ENCODE measurements around the gene MAPK6. TPM values are rescaled to one million over a fixed set of nuclear protein-coding genes. Genes with fewer than 3 reads are reported as not detected.

MAPK6 gene
- 10 to 100 TPM; 20.8 to 32.2 (median 22.0) TPM for total RNA-seq

GRCh38 chr15:52018693-52019393, at the start of gene MAPK6:
Gene MAPK6 (plus strand): TSS chr15:52019219. CDS start chr15:52046461, 27,242 bp downstream.
- H3K27me3 ChIP-seq: no peaks in the 10 kb centered on the region
- no peaks in the 10 kb centered on the region for H3K36me3 ChIP-seq
- peak within 1 kb of the TSS; percentile 63 to 78 (median 64) for H3K4me3 ChIP-seq
- H3K27ac ChIP-seq: peak within 1 kb of the TSS; percentile 97
- peak; percentile 93 for DNase-seq (ENCODE audit: low spot score in 2 of 2)
- TF ChIP-seq POLR2AphosphoS5 (IDR thresholded peaks at IDR 0.05) (peak; percentile 71 to 97 (median 81)), CTCF (IDR thresholded peaks at IDR 0.05) (peak in 1 of 3 donors; percentile 22), POLR2A (IDR thresholded peaks at IDR 0.05) (peak; percentile 80)
- H3K9me3 ChIP-seq: no peaks in the 10 kb centered on the region
- peaks cover 0 to 14% of the 10 kb centered on the region in 2 donors for H3K4me1 ChIP-seq
- intact Hi-C loops (cut with DNase I; ENCODE audit: low total_unique reads): no loop called here

- no peak for DNase-seq (ENCODE audit: low spot score in 2 of 2)
- intact Hi-C loops (cut with DNase I; ENCODE audit: low total_unique reads): no loop called here
These were observed 49.3 kb upstream of the MAPK6 start for GRCh38 chr15:51969728-51970127.

GRCh38 chr15:51970132-51970817, 48.7 kb upstream of the MAPK6 start:
- no peak for DNase-seq (ENCODE audit: low spot score in 2 of 2)

More at GRCh38 chr15:51969728-51970127, 49.3 kb upstream of the MAPK6 start:
- H3K27ac ChIP-seq: no peak overlapping the region
- H3K4me1 ChIP-seq: peaks cover 0 to 4% of the 10 kb centered on the region in 2 donors
- H3K4me3 ChIP-seq: no peak overlapping the region
- no peaks in the 10 kb centered on the region for H3K36me3 ChIP-seq
- no peak for TF ChIP-seq POLR2A (IDR thresholded peaks at IDR 0.05)
- TF ChIP-seq CTCF (IDR thresholded peaks at IDR 0.05): no peak
- no peak for TF ChIP-seq POLR2AphosphoS5 (IDR thresholded peaks at IDR 0.05)
- H3K9me3 ChIP-seq: peaks cover 13 to 16% of the 10 kb centered on the region in 2 donors
- no peaks in the 10 kb centered on the region for H3K27me3 ChIP-seq

GRCh38 chr15:51971032-51971374, 48.0 kb upstream of the MAPK6 start:
- H3K9me3 ChIP-seq: peaks cover 13 to 16% of the 10 kb centered on the region in 2 donors
- H3K4me1 ChIP-seq: peaks cover 0 to 4% of the 10 kb centered on the region in 2 donors
- DNase-seq (ENCODE audit: low spot score in 2 of 2): no peak
- peak overlapping the region; percentile 82 to 92 (median 83) for H3K4me3 ChIP-seq
- peak overlapping the region; percentile 93 to 94 for H3K27ac ChIP-seq
- TF ChIP-seq POLR2A (IDR thresholded peaks at IDR 0.05): no peak
- intact Hi-C loops (cut with DNase I; ENCODE audit: low total_unique reads): no loop called here
- H3K36me3 ChIP-seq: no peaks in the 10 kb centered on the region
- H3K27me3 ChIP-seq: no peaks in the 10 kb centered on the region

More at GRCh38 chr15:51970132-51970817, 48.7 kb upstream of the MAPK6 start:
- Histone ChIP-seq H3K27ac (no peak overlapping the region), H3K36me3 (no peaks in the 10 kb centered on the region), H3K4me3 (peak overlapping the region in 2 of 3 donors; percentile 83 to 92), H3K27me3 (no peaks in the 10 kb centered on the region), H3K9me3 (peaks cover 13 to 16% of the 10 kb centered on the region in 2 donors), H3K4me1 (peaks cover 0 to 4% of the 10 kb centered on the region in 2 donors)
- no peak for TF ChIP-seq POLR2AphosphoS5 (IDR thresholded peaks at IDR 0.05)
- no peak for TF ChIP-seq POLR2A (IDR thresholded peaks at IDR 0.05)
- TF ChIP-seq CTCF (IDR thresholded peaks at IDR 0.05): no peak
- intact Hi-C loops (cut with DNase I; ENCODE audit: low total_unique reads): no loop called here

GRCh38 chr15:51971375-51972133, 47.5 kb upstream of the MAPK6 start, which contains the start of gene LEO1:
Gene LEO1 (minus strand): TSS chr15:51971778. CDS start chr15:51971745, 33 bp downstream.
- Histone ChIP-seq H3K36me3 (no peaks in the 10 kb centered on the region), H3K27ac (peak within 1 kb of the TSS; percentile 93 to 94), H3K4me3 (peak within 1 kb of the TSS; percentile 82 to 92 (median 83)), H3K9me3 (peaks cover 13 to 16% of the 10 kb centered on the region in 2 donors), H3K27me3 (no peaks in the 10 kb centered on the region), H3K4me1 (peaks cover 0 to 4% of the 10 kb centered on the region in 2 donors)
- intact Hi-C loops (cut with DNase I; ENCODE audit: low total_unique reads): no loop called here
- peak; percentile 44 to 88 (median 75) for TF ChIP-seq POLR2AphosphoS5 (IDR thresholded peaks at IDR 0.05)
- TF ChIP-seq POLR2A (IDR thresholded peaks at IDR 0.05): peak; percentile 22
- TF ChIP-seq CTCF (IDR thresholded peaks at IDR 0.05): peak in 2 of 3 donors; percentile 33 to 36
- DNase-seq (ENCODE audit: low spot score in 2 of 2): peak; percentile 83 to 85

All from breast epithelium (tissue), 4 donors.